Sigmoid colon (tissue), 7 donors: ENCODE measurements around the gene HIVEP1. TPM values are rescaled to one million over a fixed set of nuclear protein-coding genes. Genes with fewer than 3 reads are reported as not detected.

Experiments used
- DNase-seq: peaks from one replicate; pipeline ENCODE4 v3.0.0-alpha.2; 2019
- H3K27ac ChIP-seq, 4 donors: fragments of 200-600 bp; sonication (generic); one replicate each; pipeline ENCODE4 v1.5.1; 2016 to 2019; ENCODE audit warnings: mild to moderate bottlenecking in 1 of 4
- H3K27me3 ChIP-seq, 3 donors: fragments of 200-600 bp; sonication (generic); one replicate each; pipeline ENCODE4 v1.5.1; 2019; ENCODE audit warnings: mild to moderate bottlenecking in 1 of 3
- H3K36me3 ChIP-seq, 4 donors: fragments of 200-600 bp; sonication (generic); one replicate each; pipeline ENCODE4 v1.5.1; 2016 to 2019
- H3K4me1 ChIP-seq, 4 donors: fragments of 200-600 bp; sonication (generic); one replicate each; pipeline ENCODE4 v1.5.1; 2017 to 2019
- H3K4me3 ChIP-seq, 4 donors: fragments of 200-600 bp; sonication (generic); one replicate each; pipeline ENCODE4 v1.5.1; 2017 to 2019; ENCODE audit warnings: mild to moderate bottlenecking in 2 of 4, moderate library complexity in 1 of 4
- H3K9me3 ChIP-seq, 4 donors: fragments of 200-600 bp in 3 of 4; sonication (generic) in 3 of 4; one replicate each; pipeline versions ENCODE4 v1.5.1 to v1.6.1; 2013 to 2019
- EP300 ChIP-seq, 4 donors: sonication (generic); formaldehyde crosslinking; IDR thresholded peaks; one replicate each; pipeline ENCODE4 v1.6.1; 2017; ENCODE audit warnings: antibody characterized with exemption in 4 of 4
- POLR2A ChIP-seq, 2 donors: fragments of 450-650 bp; IDR thresholded peaks; one replicate each; pipeline ENCODE4 v1.6.1; 2016; ENCODE audit warnings: antibody characterized with exemption in 2 of 2, mild to moderate bottlenecking in 2 of 2, moderate library complexity in 2 of 2
- POLR2AphosphoS5 ChIP-seq, 4 donors: sonication (generic); formaldehyde crosslinking; IDR thresholded peaks; one replicate each; pipeline ENCODE4 v1.6.1; 2017; ENCODE audit warnings: antibody characterized with exemption in 4 of 4
- WGBS, 2 donors: extraction: QIAGEN DNeasy Blood & Tissue Kit; methylation state at CpG; one replicate each; pipeline ENCODE4 v1.1.7; 2013; 5-methylcytosine and 5-hydroxymethylcytosine counted together
- intact Hi-C: fragments of 100-400 bp; cut with DNase I; formaldehyde crosslinking; loops from one replicate; pipeline ENCODE4 v1.15.1; 2023
- polyA plus RNA-seq, 3 donors: library from polyadenylated mRNA; stranded (reverse); fragments of 200-250 nt; gene quantifications; one replicate each; pipeline ENCODE4 v1.2.3, GENCODE V29; 2013
- total RNA-seq, 4 donors: library from RNA; depleted of rRNA; stranded (reverse); fragments of >200 nt; gene quantifications; one replicate each; pipeline ENCODE4 v1.1.0, GENCODE V29; 2016
- TF ChIP-seq, protein P1 (sequence below), 4 experiments: fragments of 450-650 bp in 3 of 4; fragments of 200-600 bp in 1 of 4; IDR thresholded peaks; one replicate each; pipeline ENCODE4 v1.5.1; 2016 to 2019; ENCODE audit warnings: antibody characterized with exemption in 4 of 4, mild to moderate bottlenecking in 3 of 4, moderate library complexity in 2 of 4
- donor health status: healthy with polysubstance abuse.
- donor health status: Bipolar disorder and iron deficiency.
- donor health status: healthy.

Gene HIVEP1
- total and polyA plus RNA-seq, 7 donors: 4.6 to 28.5 (median 13.2) TPM

DNA sequence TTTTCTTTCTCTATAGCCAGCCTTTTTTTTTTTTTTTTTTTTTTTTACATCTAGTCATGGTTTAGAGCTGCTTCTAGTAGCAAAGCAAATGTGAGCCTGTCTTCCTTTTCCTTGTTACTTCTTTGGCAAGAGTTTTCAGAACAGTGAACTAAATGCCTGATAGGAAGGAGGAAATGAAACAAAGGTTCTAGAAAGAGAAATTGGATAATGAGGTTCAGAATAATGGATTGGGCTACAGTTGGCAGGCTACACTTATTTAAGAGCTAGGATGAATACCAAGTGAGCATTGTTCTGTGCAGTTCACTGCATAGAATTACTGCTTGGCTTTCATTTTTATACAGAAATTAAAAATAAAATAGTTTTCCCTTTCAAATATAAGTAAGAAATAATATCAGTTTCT lies 78.6 kb downstream of the HIVEP1 start:
- no peaks in the 10 kb centered on the region for H3K36me3 ChIP-seq
- peaks cover 0 to 21% (median 5%) of the 10 kb centered on the region in 4 donors for H3K4me1 ChIP-seq
- TF ChIP-seq, protein P1, sequence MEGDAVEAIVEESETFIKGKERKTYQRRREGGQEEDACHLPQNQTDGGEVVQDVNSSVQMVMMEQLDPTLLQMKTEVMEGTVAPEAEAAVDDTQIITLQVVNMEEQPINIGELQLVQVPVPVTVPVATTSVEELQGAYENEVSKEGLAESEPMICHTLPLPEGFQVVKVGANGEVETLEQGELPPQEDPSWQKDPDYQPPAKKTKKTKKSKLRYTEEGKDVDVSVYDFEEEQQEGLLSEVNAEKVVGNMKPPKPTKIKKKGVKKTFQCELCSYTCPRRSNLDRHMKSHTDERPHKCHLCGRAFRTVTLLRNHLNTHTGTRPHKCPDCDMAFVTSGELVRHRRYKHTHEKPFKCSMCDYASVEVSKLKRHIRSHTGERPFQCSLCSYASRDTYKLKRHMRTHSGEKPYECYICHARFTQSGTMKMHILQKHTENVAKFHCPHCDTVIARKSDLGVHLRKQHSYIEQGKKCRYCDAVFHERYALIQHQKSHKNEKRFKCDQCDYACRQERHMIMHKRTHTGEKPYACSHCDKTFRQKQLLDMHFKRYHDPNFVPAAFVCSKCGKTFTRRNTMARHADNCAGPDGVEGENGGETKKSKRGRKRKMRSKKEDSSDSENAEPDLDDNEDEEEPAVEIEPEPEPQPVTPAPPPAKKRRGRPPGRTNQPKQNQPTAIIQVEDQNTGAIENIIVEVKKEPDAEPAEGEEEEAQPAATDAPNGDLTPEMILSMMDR (IDR thresholded peaks at IDR 0.05): no peak
- no peak for TF ChIP-seq EP300 (IDR thresholded peaks at IDR 0.05)
- TF ChIP-seq POLR2AphosphoS5 (IDR thresholded peaks at IDR 0.05): no peak
- TF ChIP-seq POLR2A (IDR thresholded peaks at IDR 0.05): no peak
- DNase-seq: no peak
- no peak overlapping the region for H3K4me3 ChIP-seq
- no peaks in the 10 kb centered on the region for H3K9me3 ChIP-seq
- no peaks in the 10 kb centered on the region for H3K27me3 ChIP-seq
- intact Hi-C loops: no loop called here
- no peak overlapping the region for H3K27ac ChIP-seq

DNA sequence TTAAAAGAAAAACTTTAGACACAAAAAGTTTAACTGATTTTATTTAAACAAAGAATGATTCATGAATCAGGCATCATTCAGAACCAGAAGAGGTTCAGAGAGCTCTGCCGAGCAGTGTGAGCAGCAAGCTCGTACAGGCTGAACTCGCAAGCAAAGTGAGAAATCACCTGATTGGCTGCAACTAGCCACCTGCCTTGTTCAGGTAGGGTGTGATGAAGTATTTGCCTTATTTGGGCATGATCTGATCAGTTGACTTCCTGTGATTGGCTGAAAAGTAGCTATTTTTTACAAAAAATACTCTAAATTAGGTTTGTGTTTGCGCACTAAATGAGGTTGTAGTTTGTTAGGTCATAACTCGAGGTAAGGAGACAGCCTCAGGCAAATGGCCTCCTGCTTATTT lies 80.7 kb downstream of the HIVEP1 start:
- intact Hi-C loops: no loop called here
- no peaks in the 10 kb centered on the region for H3K9me3 ChIP-seq
- no peaks in the 10 kb centered on the region for H3K36me3 ChIP-seq
- TF ChIP-seq POLR2AphosphoS5 (IDR thresholded peaks at IDR 0.05) (no peak), POLR2A (IDR thresholded peaks at IDR 0.05) (no peak)
- no peak overlapping the region for H3K27ac ChIP-seq
- no peaks in the 10 kb centered on the region for H3K27me3 ChIP-seq
- no peak overlapping the region for H3K4me3 ChIP-seq
- 97% methylated on average over 5 of the region's 5 CpGs for WGBS, 2 donors
- H3K4me1 ChIP-seq: peaks cover 0 to 10% (median 5%) of the 10 kb centered on the region in 4 donors
- DNase-seq: no peak

DNA sequence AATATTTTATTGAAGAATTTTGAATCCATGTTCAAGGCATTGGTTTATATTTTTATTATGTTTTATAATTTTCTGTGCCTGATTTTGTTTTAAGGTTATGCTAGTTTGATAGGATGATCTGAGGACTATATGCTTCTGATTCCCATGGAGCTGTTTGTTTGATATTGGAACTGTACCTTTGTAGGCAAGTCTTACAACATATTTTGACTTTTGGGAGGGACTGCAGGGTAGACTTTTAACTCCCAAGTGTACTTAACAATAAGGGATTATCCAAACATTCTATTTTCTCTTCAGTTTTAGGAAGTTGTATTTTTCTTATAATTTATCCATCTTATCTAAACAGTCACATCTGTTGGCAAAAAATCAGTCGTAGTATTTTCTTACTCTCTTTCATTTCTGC lies 82.6 kb downstream of the HIVEP1 start:
- Histone ChIP-seq H3K4me3 (no peak overlapping the region), H3K27ac (no peak overlapping the region), H3K4me1 (no peaks in the 10 kb centered on the region), H3K27me3 (no peaks in the 10 kb centered on the region), H3K36me3 (no peaks in the 10 kb centered on the region), H3K9me3 (no peaks in the 10 kb centered on the region)
- 20 to 52% methylated on average over 1 of the region's 1 CpG for WGBS, 2 donors
- no peak for DNase-seq
- intact Hi-C loops: no loop called here
- no peak for TF ChIP-seq EP300 (IDR thresholded peaks at IDR 0.05)

DNA sequence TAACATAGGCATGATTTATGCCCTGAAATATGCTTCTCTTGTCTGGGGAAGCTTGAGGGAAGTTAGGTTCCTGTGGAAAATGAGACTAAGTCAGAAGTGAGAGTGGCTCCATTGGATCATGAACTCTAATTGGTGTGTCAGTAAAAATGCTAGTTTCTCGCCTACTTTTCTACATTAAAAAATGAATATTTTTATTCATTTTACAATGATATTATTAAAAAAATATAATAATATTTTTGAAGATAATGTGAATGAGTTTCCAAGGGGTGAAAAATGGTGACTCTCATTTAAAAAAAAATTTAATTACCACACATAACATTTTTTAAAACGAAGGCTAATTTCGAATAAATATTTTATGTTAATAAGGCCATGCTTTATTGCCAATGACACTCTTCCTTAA lies 84.2 kb downstream of the HIVEP1 start:
- H3K27me3 ChIP-seq: no peaks in the 10 kb centered on the region
- H3K9me3 ChIP-seq: no peaks in the 10 kb centered on the region
- H3K36me3 ChIP-seq: no peaks in the 10 kb centered on the region
- H3K27ac ChIP-seq: no peak overlapping the region
- no peak for TF ChIP-seq EP300 (IDR thresholded peaks at IDR 0.05)
- TF ChIP-seq POLR2A (IDR thresholded peaks at IDR 0.05): no peak
- TF ChIP-seq, protein P1 (IDR thresholded peaks at IDR 0.05): no peak
- TF ChIP-seq POLR2AphosphoS5 (IDR thresholded peaks at IDR 0.05): no peak
- intact Hi-C loops: no loop called here
- 98% methylated on average over 3 of the region's 3 CpGs for WGBS, 2 donors
- no peak overlapping the region for H3K4me3 ChIP-seq
- no peak for DNase-seq
- H3K4me1 ChIP-seq: no peaks in the 10 kb centered on the region

DNA sequence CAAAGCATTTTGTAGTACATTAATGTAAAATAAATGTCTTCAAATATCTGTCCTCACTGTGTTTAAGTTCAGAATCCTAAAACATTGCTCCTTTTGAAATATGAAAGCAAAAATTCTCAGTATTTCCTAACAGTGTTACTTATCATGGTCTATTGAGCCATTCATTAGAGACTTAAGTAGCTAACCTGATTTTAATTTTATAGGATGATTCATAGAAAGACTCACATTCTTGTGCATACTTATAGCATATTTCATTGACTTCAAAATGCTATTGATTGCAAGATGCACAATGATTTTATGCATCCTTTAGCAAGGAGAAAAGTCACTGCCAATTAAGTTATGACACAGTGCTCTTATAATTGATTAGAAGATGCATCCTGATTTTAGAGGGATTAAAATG lies 85.7 kb downstream of the HIVEP1 start:
- H3K27me3 ChIP-seq: no peaks in the 10 kb centered on the region
- peaks cover 0 to 4% (median 0%) of the 10 kb centered on the region in 4 donors for H3K4me1 ChIP-seq
- no peak overlapping the region for H3K4me3 ChIP-seq
- TF ChIP-seq POLR2A (IDR thresholded peaks at IDR 0.05) (no peak), EP300 (IDR thresholded peaks at IDR 0.05) (no peak), POLR2AphosphoS5 (IDR thresholded peaks at IDR 0.05) (no peak)
- TF ChIP-seq, protein P1 (IDR thresholded peaks at IDR 0.05): no peak
- intact Hi-C loops: no loop called here
- H3K36me3 ChIP-seq: no peaks in the 10 kb centered on the region
- no peak overlapping the region for H3K27ac ChIP-seq
- DNase-seq: no peak
- no peaks in the 10 kb centered on the region for H3K9me3 ChIP-seq

DNA sequence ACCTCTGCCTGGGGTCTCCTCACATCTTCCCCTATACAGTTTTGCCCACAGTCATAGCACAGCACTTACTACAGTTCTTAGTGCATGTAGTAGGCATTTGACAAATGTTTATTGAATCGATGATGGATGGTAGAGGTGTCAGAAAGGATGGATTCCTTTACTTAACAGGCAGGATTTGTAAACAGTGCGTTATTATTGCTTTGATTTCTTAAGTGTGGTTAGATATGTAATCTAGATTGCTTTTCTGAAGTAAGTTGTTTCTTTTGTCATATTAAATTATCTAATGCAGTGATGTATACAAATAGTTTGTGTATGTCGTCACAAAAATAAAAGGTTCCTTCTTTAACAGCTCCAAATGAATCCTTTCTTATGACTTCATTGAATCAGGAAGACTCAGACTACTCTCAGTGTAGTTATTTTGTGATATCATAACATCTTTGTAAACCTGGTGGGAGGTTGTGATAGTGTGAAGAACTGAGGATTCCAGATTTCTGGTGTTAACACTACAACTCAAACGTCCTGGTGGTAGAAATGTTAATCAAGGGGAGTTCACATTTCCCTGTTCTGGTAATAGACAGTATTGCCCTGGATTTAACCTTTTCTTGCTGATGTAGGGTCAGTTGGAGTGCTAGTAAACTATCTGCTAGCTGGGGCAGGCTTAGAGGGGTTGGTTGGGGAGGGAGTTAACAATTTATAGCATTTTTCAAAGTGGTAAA lies 87.7 kb downstream of the HIVEP1 start:
- Histone ChIP-seq H3K36me3 (no peaks in the 10 kb centered on the region), H3K4me3 (no peak overlapping the region), H3K27ac (no peak overlapping the region), H3K27me3 (no peaks in the 10 kb centered on the region), H3K4me1 (peaks cover 0 to 4% (median 0%) of the 10 kb centered on the region in 4 donors), H3K9me3 (no peaks in the 10 kb centered on the region)
- no peak for TF ChIP-seq POLR2A (IDR thresholded peaks at IDR 0.05)
- TF ChIP-seq EP300 (IDR thresholded peaks at IDR 0.05): no peak
- TF ChIP-seq, protein P1 (IDR thresholded peaks at IDR 0.05): no peak
- TF ChIP-seq POLR2AphosphoS5 (IDR thresholded peaks at IDR 0.05): no peak
- intact Hi-C loops: no loop called here
- no peak for DNase-seq
- WGBS, 2 donors: 76 to 85% methylated on average over 4 of the region's 4 CpGs
